Activated CD4-positive, alpha-beta T cell treated with anti-CD3 and anti-CD28 coated beads, Interleukin-2, amount 50 U/mL, for 24 hours (primary cell): Measurements from ENCODE around the gene WASF2.
"Not testable (repeated sequence)": the region's sequence is repeated elsewhere in the genome, so short reads cannot be mapped to it uniquely, and the experiment has no call there.

ENCODE experiments used
- DNase-seq, 2 donors: peaks; one replicate each; pipeline ENCODE4 v3.0.0-alpha.2; 2020; ENCODE audit warnings: low read depth in 1 of 2, low spot score in 1 of 2

WASF2 gene

DNA sequence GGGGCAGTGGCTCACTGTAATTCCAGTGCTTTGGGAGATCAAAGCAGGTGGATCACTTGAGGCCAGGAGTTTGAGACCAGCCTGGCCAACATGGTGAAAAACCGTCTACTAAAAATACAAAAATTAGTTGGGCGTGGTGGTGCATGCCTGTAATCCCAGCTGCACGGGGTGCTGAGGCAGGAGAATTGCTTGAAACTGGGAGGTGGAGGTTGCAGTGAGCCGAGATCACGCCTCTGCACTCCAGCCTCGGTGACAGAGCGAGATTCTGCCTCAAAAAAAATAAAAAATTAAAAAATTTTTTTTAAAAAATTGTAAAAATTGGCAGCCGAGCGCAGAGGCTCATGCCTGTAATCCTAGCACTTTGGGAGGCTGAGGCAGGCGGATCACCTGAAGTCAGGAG lies 31.4 kb downstream of the WASF2 start:
- DNase-seq, result not testable (repeated sequence)

DNA sequence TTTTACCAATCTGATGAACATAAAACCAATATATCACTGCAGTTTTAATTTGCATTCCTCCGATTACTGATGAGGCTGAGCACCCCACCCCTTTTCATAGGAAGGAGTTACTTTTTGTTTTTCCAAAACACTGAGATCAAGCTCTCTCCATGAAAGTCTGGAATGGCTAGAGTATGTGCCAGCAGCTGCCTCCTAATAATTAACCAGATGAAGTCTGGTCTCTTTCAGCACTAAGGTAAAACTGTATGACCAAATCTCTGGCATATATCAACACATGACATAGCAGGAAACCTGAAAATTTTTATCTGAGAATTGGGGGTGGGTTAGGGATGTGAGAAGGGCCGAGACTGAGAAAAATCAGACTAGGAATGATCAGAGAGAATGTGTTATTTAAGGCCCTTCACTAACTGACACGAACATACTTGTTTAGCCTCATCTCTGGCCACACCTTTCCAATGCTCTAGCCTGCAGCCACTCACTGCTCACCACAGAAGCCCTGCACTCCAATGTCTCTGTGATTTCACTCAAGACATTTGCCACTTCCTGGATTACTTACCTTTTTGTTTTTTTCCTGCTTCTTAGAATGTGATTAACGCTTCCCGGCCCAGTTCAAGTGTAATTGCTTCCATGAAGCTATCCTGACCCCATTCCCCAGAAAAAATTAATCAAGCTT lies 34.7 kb downstream of the WASF2 start:
- no peak for DNase-seq

DNA sequence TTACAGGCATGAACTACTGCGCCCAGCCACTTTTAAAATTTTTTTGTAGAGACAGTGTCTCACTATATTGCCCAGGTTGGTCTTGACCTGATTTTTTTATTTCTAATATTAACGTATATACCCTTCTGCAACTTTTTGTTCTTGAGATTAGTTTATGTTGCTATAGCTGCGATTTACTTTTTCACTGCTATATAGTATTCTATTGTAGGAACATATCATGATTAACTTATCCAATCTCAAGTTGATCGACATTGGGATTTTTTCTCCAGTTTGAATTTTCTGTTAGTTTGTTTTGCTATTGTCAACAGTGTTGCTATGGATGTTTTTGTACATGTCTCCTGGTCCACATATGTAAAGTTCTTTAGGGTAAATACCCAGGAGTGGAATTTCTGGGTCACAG lies 35.4 kb downstream of the WASF2 start:
- no peak for DNase-seq

DNA sequence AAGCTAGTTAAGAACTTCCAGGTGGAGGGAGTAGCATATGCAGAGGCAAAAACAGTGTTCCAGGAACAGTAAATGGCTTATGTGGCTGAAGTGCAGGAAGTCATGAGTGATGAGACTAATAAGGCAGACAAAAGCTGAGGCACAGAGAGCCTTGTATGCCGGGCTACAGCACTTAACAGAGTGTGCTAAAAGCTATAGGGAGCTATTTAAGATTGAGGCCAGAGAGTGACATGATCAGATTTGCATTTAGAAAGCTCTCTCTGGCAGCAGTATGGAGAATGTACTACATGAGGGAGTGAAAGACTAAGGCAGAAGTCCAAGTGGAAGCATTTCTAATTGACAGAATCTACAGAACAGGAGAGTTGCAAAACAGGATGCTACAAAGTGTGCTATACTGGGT lies 38.6 kb downstream of the WASF2 start:
- no peak for DNase-seq

DNA sequence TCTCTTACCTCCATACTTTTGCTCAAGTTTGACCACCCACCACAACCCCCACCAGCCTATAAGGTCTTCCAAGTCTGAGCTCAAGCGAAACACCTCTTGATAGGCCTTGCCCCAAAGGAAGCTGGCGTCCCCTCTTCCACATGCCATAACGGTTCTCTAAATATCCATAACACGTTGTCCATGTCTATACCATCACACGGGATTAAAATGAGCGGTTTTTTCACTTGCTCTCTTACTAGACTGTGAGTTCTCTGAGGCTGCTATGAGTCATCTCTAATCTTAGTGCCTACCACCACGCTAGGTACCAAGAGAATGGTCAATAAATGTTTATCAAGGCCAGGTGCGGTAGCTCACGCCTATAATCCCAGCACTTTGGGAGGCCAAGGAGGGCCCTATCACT lies 41.0 kb downstream of the WASF2 start:
- DNase-seq, result no peak

DNA sequence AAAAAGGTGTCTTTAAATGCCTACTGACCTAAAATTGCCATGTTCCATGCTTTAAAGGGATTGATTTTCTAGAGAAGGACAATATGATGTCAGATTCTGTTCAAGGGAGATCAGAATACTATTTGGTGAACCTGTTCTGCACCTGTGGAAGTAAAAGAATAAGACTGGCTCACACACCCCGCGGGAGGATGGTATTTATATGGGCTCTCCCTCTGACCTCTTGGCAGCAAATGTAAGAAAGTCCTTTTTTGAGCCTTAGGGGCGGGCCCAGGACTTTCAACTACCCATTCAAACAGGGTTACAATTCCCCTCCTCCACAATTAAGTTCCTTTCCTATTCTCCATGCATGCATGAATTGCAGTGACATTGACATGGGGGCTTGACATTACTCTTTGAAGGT lies 42.1 kb downstream of the WASF2 start:
- DNase-seq, result no peak

DNA sequence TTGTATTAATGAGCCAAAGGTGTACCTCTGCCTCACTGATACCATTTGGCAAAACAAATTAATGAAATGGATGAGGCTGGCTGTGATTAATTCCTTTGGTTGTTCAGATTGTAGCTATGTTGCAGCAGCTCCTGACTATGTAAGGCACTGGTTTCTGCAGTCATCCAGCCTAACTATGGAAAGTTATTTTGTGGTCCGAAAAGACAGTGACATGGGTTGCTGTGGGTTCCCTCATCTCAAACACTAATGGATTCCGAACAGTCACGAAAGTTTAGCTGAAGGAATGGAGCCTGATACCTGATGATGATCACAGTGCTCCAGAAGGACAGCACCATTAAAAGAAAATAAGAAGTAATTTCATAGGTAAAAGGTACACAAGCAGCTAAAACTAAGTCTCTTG lies 42.6 kb downstream of the WASF2 start:
- DNase-seq, result no peak

DNA sequence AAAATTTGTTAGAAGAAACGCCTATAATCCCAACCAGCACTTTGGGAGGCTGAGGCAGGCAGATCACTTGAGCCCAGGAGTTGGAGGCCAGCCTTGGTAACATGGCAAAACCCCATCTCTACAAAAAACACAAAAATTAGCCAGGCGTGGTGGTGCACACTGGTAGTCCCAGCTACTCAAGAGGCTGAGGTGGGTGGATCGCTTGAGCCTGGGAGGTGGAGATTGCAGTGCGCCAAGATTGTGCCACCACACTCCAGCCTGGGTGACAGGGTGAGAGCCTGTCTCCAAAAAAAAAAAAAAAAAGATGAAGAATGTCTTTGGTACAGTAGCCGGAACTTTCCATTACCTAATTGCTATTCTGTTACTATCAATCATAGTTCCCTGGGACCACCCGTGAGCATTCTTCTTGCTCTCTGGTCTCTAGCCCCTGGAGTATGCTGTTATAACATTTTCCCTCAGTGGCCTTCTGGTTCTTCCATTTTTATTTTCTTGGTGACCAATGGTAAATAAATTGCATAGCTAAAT lies 43.4 kb downstream of the WASF2 start:
- DNase-seq, result no peak

DNA sequence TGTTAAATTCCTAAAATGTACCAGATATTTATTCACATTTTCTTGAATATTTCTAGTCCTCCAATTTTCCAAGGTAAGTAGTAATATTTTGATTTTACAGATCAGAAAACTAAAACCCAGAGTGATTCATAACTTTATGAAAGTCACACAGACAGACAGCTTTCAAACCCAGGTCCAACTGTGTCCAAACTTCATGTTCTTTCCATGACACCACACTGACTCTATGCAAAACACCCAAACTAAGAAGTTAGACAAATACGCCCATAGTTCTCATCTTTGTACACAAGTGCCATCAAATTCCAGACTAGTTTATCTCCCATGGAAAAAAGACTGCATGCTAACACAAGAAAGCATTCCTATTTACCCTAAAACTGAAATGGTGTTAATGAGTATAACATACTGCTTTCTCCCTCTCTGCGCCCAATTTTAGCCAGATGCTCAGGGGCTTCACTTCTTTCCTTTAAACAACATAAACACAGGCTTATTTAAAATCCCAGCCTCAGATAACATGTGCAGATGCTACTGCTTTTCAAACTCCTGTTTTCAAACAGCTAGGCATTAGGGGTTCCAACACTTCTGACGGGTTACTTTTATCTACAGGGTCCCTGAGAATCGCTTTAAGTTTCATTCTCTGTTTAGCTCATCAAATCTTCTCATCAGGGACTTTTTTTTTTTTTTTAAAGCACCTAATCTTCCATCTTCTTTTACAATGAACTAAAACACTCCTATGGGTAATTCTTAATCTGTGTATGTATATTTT lies 44.6 kb downstream of the WASF2 start:
- DNase-seq, result peak in 1 of 2 donors; percentile 28

DNA sequence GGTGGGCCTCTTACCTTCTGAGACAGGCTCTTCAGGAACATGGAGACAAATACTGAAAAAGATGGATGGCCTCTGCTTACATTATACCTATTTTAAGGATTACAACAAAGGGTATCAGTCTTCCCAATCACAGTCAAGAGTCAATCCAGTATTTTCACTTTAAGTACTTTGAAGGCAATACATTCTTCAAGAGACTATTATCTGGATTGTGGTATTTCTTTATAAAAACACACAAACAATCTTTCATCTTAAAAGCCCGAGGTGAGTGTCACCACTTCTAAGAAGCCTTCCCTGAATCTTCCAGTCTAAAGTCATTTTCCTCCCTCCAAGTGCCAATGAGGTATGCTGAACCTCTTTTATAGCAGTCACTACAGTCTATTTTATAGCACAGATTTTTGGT lies 45.3 kb downstream of the WASF2 start:
- DNase-seq, result no peak

DNA sequence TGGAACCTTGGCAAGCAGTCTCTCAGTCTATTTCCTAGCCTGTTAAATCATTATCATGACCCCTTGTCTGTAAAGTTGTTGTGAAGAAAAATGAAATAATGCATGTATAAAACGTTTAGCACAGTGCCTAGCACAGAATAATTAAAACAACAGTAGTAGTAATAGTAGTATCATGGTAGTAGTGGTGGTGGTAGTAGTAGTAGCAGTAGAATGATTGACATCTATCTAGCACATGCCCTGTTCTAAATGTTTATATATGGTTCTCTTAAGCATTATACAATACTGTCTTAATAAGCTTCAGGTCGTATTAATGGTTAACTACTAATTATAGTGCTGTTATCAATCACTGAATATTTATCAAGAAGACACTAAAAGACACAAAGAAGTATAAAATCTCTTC lies 50.8 kb downstream of the WASF2 start:
- no peak for DNase-seq

DNA sequence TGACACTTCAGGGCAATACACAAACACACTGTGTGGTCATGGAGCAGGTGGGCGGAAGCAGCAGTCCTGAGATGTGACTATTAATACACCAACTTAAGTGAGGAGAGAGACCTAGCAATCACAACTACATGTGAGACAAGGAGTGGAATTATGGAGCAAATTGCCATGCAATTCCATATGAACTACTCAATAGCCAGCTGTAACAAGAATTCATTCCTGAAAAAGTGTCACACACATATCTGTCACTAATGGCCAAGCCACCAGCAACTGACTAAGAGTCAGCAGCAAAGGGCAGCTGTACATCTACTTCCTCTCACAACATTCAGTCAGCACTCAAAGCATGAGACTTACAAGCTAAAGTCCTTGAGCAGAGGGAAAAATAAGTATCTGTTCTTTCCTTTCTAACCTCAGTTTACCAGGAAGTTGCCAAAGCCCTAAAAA lies 51.3 kb downstream of the WASF2 start:
- DNase-seq, result no peak

DNA sequence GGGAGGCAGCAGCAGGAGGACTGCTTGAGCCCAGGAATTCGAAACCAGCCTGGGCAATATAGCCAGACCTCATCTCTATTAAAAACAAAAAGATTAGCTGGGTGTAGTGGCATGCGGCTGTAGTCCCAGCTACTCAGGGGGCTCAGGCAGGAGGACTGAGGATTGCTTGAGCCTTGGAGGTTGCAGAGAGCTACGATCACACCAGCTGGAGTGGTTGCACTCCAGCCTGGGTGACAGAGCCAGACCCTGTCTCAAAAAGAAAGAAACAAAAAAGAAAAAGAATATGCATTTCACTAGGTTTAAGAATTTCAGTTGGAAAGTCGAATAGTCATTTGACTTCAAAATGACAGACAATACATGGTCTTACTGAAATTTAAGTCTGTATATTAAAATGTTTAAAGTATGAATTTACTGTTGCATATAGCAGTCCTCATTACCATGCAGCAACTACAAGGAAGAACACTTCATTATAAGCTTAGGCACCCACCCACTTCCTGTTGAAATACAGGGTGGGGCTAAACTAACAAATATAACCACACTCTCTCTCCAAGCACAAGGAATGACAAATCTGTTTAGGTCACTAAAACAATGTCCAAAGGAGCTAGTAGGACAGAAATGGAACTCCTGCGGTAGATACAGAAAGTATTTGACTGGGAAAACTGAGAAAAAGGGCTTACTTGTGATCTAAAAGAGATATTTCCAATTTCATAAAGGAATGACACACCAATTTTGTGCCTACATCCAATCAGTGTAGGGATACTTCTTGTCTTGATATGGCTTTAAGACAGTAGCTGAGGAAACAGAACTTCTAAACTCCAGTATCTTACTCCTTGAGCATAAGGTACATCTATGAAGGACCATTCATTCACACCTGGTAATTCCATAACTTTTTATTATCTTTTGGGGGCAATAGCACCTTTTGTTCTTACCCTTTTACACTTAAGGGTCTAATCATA lies 53.5 kb downstream of the WASF2 start:
- DNase-seq, result no peak

DNA sequence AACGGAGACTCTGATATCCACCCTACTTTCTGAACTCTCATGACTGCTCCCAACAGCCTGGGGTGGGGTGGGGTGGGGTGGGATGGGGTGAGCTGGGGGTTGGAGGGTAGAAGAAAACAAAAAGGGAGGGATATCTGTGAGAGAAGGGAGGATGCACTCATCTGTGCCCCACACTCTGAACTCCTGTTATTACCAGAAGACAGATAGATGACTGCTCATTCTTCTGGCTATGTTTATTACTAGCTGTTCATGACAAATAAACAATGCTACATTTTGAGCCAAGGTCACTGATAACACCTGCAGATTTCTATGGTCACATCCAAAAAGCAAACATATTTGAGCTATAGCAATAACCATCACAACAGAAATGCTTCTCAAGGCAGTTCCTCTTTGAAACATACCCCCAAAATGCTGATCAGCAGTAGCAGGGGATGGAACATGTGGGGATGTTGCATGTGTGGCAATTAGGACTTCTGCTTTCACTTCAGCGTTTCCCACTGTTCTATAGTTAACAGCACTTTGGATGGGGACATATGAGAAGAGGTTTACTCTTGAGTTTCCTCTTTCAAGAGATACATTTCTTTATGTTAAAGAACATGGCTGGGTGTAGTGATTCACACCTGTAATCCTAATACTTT lies 54.3 kb downstream of the WASF2 start:
- DNase-seq, result no peak

DNA sequence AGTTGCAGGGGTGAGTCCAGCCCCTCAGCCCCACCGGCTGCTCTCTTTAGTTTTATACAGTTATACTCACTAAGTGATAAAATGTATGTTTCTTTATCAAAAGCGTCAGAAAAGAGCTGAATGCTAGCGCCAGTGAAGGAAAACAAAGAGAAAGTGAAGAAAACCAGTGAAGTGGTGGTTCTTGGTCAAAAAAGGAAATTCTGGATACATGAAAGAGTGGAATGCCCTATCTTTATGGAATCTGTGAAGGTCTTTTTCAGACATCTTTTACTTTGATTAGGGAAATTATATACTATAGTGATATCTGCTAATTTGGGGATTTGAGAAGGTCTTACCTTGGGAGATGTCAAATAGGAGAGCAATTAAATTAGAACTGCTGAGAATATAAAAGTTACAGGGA lies 56.3 kb downstream of the WASF2 start:
- no peak for DNase-seq

DNA sequence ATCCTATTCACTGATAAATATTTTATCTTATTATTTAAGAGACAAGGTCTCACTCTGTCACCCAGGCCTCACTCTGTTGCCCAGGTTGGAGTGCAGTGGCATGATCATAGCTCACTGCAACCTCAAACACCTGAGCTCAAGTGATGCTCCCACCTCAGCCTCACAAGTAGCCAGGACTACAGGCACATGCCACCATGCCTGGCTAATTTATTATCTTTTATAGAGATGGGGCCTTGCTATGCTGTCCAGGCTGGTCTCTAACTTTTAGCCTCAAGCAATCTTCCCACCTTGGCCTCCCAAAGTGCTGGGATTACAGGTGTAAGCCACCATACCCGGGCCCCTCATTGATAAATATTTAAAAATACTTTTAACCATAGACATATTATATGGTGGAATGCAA lies 57.2 kb downstream of the WASF2 start:
- not testable (repeated sequence) for DNase-seq

DNA sequence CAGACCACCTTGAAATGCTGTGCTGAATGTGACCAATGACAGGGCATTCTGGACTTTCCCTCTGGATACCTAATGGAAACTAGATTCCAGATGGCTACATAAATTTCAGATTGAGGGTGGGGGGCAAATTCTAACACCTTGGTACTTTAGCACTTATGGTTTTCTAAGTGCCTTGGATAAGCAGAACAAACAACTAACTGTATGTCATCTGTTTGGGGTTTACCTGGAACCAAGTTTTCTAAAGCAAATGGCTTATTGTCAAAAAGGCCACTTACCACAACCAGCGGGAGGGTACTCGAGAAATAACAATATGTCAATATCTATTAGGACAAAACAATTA lies 58.4 kb downstream of the WASF2 start:
- DNase-seq, result no peak

DNA sequence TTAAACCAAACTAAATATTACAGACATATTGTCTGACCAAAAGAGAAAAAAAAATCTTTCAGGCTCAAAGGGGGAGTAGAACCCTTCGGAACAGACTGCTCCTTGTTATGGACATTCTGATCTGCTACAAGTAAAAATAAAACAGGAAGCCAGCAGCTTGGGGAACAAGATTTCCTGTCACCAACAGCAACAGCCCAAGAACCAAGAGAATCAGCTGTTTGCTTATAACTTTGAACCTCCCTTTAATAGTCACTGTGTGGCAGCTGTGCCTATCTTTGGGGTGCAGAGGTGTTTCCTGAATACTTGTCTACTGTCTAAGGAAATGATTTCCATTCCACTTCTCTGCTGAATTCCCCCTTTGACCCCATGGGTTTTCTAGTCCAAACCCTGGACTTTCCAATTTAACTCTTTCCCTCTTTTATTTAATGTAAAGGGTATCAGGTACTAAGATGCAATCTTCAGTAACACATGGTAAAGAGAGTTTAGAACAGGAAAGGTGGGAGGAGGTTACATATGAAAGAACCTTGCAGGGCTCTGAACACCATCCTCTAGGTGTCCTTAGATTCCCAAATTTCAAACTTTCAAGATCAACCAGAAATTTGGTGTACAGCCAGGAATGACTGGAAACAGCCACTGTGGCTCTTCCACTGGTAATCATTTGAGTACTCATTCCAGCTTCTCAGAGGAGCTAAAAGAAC lies 58.9 kb downstream of the WASF2 start:
- no peak for DNase-seq

DNA sequence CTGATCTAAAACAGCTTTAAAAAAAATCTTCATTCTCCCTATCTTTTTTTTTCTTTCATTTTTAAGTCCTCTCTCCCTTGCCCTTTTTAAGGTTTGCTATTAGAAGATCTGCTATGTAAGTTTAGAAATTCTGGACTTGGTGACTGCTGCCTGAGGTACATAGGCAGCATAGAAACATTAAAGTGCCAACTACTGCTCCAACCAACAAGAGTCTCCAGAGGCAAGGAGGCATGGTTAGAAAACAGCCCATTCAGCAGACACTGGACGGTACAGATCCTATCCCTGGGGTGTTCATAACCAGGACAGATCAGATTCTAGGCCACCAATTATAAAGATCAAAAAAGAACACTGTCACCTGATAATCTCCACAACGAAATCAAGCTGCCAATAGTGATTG lies 60.9 kb downstream of the WASF2 start:
- DNase-seq, result no peak

DNA sequence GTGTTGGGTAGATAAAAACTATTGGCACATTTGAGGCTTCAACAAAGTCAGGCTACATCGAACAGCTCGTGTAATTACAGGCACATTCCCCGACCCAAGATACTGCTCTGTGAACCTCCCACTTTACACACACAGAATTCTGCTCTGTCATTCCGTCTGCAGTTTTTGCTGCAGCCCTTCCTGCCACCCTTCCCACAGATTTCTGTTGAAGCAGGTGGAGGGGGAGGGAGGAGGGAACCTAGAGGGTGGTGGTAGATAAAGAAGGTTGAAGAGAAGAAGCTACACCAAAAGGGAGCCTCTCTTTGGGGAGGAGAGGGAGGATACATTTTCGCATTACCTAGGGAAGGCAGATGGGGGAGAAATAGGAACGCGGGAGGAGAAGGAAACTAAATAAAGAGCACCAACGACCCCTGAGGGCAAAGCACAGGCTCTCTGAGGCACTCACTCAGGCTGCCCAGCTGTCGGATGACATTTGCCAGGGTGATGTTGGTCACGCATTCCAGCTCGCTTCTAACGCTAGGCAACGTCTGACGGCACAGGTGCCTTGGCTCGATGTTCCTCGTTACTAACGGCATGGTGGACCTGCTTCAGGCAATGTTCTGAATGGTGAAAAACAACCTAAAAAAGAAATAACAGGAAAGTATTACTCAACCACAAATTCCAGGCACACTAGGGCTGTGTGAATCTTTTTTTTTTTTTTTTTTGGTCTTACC lies 61.5 kb downstream of the WASF2 start:
- DNase-seq, result peak in 1 of 2 donors; percentile 12
